Non-pigmented ciliary epithelial cell (primary cell): ENCODE results near the gene BRWD1.
A peak's percentile ranks its signal among the peaks of the same experiment; 100 is the strongest.
"Not testable (repeated sequence)": the region's sequence is repeated elsewhere in the genome, so short reads cannot be mapped to it uniquely, and the experiment has no call there.

ENCODE experiments used
- DNase-seq: peaks from one replicate; pipeline ENCODE4 v3.0.0-alpha.2; 2010; ENCODE audit warnings: low read depth

The BRWD1 gene

DNA sequence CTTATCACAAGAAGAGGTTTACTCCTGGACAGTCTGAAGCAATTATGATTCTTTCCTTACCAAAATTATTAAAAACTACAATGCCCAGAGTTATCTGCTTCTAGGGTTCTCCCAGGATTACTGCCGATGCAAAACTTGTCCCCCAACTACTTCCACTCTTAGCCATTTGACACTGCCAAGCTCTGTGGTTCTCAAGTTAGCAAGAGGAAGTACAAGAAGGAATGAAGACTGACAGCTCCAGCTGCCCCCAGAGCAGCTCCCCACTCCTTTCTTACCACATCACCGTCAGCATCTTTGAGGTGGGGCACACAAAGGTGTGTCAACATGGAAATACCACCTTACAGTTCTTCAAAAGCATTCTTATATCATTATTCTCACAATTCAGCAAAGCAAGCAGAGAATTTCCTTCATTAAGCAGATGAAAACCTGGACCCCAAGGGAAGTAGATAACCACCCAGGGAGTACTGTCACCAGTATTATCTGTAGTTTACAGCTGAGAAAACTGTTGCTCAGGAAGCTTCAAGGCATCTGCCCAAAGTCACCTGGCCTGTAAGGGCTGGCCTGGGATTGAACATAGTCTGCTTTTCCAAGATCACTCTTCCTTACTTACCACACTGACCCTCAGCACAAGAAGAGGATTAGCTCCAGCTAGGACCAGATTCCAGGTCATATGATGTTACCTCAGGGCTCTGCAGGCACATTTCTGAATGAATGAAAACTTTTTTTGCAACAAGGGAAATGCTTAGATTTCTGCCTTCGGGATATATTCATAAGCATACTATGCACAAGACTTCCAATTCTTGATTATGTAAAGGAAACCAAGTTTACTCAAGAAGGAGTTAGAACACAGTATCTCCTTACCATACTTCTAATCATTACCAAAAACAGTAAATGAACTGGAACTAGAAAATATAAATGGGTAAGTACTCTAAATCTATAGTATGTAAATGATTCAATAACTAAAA is 139.4 kb downstream of the BRWD1 start:
- DNase-seq, result no peak

DNA sequence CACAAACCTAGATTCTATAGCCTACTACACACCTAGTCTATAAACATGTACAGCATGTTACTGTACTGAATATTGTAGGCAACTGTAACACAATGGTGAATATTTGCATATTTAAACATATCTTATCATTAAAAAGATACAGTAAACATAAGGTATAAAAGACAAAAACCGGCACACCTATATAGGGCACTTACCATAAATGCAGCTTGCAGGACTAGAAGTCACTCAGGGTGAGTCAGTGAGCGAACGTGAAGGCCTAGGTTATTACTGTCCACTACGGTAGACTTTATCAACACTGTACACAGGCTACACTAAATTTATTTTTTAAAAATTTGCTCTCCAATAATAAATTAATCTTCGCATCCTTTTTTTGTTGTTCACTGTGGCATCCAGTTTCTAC is 143.5 kb downstream of the BRWD1 start:
- DNase-seq, result no peak

DNA sequence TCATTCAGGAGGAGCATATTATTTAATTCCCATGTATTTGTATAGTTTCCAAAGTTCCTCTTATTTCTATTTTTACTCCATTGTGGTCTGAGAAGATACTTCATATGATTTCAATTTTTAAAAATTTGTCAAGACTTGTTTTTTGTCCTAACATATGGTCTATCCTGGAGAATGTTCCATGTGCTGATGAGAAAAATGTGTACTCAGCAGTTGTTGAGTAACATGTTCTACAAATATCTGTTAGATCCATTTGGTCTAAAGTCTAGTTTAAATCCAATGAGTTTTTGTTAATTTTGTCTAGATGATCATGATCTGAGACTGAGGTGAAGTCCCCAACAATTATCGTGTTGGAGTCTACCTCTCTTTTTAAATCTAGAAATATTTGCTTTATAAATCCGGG is 144.6 kb downstream of the BRWD1 start:
- no peak for DNase-seq

DNA sequence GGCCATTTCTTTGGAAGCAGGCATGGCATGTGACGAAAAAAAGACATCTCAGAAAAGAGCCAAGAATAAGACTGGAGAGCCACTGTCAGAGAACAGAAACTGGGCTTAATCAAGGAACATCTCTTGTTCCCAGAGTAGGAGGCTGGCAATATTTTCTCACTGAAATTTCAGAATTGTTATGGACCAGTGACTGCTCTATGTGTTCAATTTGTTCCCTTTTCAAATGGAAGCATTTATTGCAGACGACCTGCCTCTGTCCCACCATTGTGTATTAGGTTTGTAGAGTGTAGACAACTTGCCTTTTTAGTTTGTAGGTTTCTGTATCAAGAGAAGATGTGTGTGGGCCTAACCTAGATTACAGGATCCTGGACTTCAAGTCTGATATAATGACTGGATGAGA is 148.9 kb downstream of the BRWD1 start:
- DNase-seq, result no peak

DNA sequence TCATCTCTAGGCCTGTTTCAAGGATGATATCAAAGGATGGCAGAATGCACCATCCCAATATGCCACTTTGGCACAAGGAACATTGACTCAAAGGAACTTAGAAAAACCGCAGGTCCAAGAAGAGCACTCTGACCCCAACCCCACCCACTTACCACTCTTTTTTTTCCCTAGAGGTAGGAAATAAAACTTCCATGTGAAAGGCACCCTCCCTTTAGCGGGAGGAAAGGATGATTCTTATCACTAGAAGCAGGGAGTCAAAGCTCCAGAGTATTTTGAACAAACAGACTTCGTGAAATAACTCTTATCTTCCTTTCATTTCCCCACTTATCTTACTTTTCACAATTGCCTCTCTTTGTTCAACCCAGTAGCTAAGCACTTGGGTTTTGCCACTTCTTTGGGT is 152.4 kb downstream of the BRWD1 start:
- no peak for DNase-seq

DNA sequence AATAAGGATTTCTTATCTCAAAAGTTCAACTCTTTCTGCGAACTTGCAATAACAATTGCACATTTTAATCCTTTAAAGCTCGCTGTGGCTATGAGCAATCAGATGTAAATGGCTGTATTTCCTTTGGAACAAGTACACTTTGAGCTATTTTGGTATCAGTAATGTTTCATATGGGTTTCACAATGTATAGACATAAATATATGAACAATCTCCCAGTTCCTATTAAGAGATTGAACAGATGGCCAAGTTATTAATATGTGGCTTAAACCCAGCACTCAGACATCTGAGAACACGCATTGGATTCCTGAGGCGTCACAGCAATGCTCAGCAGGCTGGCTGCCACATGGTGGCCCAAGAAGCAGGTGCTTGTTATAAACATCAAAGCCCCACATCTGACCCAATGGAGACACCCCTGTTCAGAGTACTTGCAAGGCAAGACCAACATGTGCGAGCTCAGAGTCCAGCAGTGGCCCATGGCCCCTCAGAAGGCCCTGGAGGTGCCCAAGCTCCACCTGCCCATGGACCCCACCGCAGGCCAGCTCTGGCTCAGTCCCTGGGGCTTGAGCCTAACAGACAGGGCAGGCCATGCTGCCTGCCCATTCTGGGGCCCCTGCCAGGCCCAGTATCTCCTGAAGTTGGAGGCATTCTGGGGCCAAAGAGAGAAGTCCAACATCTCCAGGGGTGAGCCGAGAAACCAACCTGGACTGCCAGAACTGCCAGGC is 153.9 kb downstream of the BRWD1 start:
- DNase-seq, result peak; percentile 56

DNA sequence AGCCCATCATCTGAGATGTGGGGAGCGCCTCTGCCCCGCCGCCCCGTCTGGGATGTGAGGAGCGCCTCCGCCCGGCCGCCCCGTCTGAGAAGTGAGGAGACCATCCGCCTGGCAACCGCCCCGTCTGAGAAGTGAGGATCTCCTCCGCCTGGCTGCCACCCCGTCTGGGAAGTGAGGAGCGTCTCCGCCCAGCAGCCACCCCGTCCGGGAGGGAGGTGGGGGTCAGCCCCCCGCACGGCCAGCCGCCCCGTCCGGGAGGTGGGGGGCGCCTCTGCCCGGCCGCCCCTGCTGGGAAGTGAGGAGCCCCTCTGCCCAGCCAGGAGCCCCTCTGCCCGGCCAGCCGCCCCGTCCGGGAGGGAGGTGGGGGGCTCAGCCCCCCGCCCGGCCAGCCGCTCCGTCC is 156.2 kb downstream of the BRWD1 start:
- DNase-seq, result not testable (repeated sequence)

DNA sequence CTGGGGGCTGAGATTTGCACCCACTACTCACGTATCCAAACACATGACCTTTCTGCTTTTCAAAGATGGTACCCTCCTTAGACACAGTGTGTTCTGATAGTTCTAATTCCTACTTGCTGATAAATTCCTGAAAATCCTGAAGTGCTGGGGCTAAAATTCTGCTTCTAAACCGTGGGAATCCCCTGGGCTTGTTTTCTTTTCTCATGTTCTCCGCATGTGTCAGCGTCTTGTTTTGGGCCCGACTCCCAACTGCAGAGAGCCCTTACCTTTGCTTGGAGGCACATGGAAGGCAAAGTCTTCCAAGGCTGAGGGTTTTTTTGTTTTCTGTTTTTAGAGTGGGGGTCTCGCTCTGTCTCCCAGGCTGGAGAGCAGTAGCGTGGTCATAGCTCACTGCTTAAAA is 157.4 kb downstream of the BRWD1 start:
- peak; percentile 63 for DNase-seq

DNA sequence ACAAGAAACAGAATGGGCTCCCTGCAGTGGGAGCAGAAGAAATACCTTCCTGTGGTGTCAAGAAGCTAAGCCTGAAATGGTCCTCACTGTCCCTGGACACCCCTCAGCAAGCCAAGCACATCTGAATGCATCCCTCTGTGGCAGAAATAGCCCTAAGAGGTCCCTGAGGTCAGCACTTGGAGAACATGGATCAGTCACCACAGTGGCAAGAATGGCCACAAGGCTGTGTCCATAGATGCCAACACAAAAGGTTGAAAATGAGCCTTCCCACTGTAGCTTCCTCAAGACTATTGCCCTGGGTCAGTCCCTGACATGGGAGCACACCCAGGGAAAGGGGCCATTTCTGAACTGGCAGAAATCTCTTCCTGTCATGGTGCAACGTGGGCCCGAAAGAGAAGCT is 157.9 kb downstream of the BRWD1 start:
- DNase-seq, result no peak

DNA sequence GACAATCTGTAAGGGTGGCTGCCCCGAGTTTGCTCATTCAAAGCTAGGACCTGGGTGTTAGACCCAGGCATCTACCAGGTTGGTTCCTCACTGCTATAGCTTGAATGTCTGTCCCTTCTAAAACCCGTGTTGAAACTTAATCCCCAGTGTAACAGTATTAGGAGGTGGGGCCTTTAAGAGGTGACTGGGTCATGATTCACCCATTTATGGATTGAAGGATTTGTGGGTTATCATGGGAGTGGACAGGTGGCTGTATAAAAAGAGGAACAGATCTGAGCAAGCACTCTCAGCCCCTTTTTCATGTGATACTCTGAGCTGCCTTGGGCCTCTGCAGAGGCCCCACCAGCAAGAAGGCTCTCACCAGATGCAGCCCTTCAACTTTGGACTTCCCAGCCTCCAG is 159.6 kb downstream of the BRWD1 start:
- no peak for DNase-seq

DNA sequence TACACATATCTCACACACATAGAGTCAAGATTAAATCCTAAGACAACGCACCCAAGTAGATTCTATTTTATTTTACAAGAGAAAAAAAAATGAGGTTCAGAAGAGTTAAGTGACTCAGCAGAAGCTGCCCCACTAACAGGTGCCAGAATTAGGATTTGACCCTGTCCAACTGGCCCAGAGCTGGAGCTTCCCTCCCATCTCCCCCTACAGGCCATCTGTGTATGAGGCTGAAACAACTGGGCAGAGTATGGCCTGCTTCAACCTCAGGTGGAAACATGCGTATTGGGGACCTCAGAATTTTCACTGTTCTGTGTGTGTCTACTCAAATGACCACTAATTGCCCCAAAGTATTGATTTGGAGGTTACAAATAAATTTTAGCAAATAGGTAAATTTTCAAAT is 160.1 kb downstream of the BRWD1 start:
- no peak for DNase-seq

DNA sequence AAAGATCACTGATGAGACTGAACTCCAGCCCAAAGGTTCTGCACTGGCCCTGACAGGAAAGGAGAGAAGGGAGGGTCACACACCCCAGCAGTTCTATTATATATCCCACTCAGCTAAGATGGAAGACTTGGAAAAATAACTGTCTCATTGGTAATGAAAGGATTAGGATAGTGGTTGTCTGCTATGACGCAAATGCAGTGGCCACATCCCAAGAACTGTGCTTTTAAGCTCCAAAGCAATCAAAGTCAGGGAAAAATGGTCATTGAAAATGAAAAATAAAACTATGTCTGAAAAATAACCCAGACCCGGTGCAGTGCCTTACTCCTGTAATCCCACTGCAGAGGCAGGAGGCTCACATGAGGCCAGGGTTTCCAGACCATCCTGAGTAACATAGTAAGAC is 161.2 kb downstream of the BRWD1 start:
- no peak for DNase-seq

DNA sequence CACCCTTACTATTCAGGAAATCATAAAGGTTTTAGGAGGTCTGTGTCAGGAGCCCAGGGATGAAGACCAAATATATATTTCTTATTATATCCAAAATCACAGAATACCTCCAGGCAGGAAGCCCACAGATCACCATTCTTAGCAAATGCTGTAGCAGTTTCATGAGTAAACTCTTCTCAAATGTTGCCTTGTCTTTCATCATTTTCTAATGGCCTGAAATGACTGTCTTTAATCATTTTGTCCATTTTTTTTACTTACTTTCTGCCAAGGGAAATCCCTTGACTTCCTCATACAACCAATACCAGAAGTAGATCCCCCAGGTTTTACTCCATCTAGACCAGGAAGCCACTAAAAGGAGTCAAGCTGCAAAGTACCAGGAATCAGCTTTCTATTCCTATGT is 162.6 kb downstream of the BRWD1 start:
- DNase-seq, result no peak

DNA sequence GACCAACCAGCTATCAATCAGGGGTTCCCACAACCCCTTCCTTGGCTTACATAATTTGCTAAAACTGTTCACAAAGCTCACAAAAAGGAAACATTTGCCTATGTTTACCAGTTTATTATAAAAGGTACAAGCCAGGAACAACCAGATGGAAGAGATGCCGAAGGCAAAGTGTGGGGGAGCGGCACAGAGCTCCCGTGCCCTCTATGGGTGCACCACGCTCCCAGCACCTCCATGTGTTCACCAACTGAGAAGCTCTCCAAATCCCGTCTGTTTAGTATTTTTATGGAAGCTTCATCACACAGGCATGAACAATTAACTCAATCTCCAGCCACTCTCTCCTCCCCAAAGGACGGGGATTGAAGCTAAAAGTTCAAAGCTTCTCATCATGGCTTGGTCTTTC is 163.1 kb downstream of the BRWD1 start:
- no peak for DNase-seq

DNA sequence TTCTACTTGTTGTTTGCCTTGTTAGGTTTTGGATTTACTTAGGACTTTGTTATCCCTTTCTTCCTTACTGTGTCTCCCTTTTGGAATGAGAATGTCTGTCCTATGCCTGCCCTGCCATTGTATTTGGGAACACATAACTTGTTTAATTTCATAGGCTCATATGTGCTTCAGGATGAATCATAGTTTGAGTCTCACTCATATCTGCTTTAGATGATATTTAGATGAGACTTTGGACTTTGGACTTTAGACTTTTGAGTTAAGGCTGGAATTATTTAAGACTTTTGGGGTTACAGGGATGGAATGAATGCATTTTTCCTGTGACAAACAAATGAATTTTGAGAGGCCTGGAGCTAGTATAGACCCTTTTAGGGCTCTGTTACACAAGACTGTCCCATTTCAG is 163.6 kb downstream of the BRWD1 start:
- no peak for DNase-seq

DNA sequence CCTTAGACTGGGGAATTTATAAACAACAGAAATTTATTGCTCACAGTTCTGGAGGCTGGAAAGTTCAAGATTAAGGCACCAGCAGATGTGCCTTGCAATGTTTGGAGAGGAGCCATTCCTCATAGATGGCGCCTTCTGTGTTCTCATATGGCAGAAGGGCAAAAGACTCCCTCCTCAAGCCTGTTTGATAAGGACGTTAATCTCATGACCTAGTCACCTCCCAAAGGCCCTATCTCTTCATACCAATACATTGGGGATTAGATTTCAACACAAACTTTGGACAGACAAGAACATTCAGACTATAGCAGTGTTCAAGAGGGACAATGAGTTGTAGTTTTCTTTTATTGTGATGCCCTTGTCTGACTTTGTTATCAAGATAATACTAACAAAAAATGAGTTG is 164.5 kb downstream of the BRWD1 start:
- no peak for DNase-seq

DNA sequence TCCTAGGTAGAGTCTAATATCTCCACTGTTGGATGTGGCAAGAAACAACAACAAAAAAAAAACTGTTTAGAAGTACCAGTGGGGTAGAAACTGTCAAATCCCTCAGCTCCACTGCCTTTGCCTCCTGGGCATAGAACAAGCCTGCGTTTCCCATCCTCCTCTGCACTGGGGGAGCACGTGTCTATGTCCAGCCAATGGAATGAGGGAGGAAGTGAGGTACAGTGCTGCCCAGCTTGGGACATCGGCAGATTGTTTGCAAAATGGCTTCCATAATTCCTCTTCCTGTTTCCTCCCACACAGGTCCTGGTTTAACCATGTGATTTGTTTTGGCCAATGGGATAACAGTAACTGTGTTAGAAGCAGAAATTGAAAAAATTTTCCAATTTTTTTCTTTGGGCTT is 169.2 kb downstream of the BRWD1 start:
- DNase-seq, result no peak

DNA sequence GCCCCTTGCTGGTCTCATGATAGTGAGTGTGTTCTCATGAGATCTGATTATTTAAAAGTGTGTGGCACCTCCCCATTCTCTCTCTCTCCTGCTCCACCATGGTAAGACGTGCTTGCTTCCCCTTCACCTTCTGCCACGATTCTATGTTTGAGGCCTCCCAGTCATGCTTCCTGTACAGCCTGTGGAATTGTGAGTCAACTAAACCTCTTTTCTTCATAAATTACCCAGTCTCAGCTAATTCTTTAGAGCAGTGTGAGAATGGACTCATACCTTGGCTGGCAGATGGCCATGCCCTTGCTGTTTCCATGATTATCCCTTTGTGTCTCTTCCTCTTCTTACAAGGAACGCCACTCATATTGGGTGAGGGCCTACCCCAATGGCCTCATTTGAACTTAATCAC is 170.5 kb downstream of the BRWD1 start:
- no peak for DNase-seq

DNA sequence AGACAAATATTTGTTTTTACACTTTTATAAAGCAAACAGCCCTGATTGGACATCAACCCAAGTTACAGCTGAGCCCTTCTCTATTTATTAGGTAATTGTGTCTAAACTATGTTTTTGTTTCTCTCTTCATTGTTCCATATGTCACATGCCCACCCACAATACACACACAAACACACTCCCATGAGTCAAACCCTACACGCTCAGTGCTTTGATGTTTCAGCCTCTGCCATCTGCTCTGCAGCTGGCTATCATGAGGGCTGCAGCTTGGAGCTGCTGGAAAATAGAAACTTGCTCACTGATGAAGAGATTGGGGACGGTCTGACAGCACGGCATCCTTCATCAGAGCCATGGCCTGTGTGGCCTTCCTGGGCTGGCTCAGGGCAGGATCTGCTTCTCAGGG is 171.9 kb downstream of the BRWD1 start:
- no peak for DNase-seq

DNA sequence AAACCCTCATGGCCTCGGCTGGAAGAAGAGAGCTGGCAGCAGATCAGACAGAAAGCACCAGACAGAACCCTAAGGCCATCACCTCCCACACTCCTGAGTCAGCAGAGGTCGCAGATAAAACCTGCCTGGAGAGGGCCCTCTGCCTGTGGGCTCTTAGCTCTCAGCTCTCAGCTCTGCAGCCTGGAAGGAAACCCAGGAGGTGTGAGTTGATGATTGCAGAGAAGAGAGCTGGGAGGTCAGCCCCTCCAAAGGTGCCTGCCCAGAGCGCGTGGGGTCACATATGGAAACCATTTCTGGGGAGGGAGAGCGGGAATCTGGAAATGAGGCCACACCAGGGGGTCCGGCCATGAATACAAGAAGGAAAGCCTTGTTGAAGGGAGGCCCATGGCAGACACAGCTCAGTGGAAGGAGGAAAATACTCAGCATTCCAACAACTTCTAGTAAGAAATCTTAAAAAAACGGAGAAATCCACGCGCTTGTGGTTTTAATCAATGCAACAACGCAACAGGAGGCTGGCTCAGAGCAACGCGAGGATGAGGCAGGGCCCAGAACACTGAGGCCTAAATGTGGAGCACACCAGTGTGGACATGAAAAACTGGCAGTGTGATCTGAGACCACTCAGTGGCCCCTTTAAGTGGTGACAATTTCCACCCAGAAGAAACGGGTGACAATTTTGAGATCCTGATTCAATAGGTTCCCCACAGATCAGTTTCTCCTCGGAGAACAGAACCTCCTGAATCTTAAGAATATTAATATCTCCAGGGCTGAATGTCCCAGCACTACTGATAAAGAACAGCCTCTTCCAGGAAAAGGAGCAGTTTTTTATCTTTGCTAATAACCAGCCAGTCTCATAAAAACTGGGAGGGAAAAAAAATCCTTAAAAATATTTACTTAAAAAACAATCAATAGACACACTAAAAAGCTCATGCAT is 175.9 kb downstream of the BRWD1 start:
- no peak for DNase-seq

DNA sequence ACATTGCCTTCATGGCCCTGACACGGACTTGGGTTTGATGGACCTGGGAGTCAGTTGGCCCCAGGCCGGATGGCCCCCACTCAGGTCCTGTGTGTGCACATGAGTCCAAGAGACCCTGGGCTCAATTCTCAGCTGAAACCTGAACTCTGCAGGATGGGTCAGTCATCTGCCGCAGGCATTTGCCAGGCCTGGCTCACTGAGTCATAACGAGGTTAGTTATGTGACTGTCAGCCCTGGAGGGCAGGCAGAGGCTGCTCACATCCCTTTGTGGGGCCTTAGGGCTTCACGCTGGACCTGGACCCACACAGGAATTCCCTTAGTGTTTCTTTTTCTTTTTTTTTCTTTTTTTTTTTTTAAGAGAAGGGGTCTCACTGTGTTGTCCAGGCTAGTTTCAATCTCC is 176.7 kb downstream of the BRWD1 start:
- no peak for DNase-seq

DNA sequence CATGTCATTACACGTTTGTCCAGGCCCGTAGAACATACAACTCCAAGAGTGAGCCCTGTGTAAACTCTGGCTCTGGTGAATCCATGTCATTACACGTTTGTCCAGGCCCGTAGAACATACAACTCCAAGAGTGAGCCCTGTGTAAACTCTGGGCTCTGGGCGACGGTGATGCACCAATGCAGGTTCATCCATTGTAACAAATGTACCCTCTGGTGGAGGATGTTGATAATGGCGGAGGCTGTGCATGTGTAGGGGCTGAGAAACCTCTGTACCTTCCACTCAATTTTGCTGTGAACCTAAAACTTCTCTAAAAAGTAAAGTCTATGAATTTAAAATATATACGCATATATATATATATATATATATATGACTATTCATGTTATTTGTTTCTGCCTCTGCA is 177.3 kb downstream of the BRWD1 start:
- not testable (repeated sequence) for DNase-seq
